OCI-LY7 (cell line): ENCODE results near the gene C12orf75. TPM values are rescaled to one million over a fixed set of nuclear protein-coding genes. Genes with fewer than 3 reads are reported as not detected.
A peak's percentile ranks its signal among the peaks of the same experiment; 100 is the strongest.

Experiments used
- BruUV-seq: library from RNA; stranded (reverse); fragments of 400-500 nt; replicated peaks from 2 replicates; lab custom pipeline; 2021; lab: Mats Ljungman, UMichigan
- CTCF ChIA-PET: fragments of 300-600 bp; sonication (Branson Sonifier 250); formaldehyde crosslinking; loops from one replicate; lab custom pipeline; 2022; ENCODE audit warnings: antibody characterized with exemption; ENCODE audit not compliant: unreplicated experiment; lab: Charles Lee
- POLR2A ChIA-PET: fragments of 300-600 bp; sonication (Branson Sonifier 250); formaldehyde crosslinking; loops from one replicate; lab custom pipeline; 2022; ENCODE audit warnings: antibody characterized with exemption; lab: Charles Lee
- DNase-seq: peaks from one replicate; pipeline ENCODE4 v3.0.0-alpha.2; 2015; ENCODE audit warnings: low spot score
- H2AFZ ChIP-seq: fragments of 200-600 bp; sonication (generic), shearing (Covaris generic); 2 replicates; pipeline ENCODE4 v1.6.1; 2014; ENCODE audit warnings: mild to moderate bottlenecking, antibody characterized with exemption, low read length, moderate library complexity
- H3K27ac ChIP-seq: fragments of 200-600 bp; sonication (generic); 2 replicates; pipeline ENCODE4 v1.5.1; 2014; ENCODE audit warnings: mixed run types, low read depth, mild to moderate bottlenecking, moderate library complexity, low read length, inconsistent platforms; ENCODE audit not compliant: poor library complexity, severe bottlenecking
- H3K36me3 ChIP-seq: fragments of 200-600 bp; sonication (generic); 2 replicates; pipeline ENCODE4 v1.6.1; 2014; ENCODE audit warnings: mild to moderate bottlenecking, antibody characterized with exemption, low read length, moderate library complexity, mixed read lengths; ENCODE audit not compliant: insufficient read depth
- H3K4me1 ChIP-seq: fragments of 200-600 bp; sonication (generic); 2 replicates; pipeline ENCODE4 v1.5.1; 2014; ENCODE audit warnings: mild to moderate bottlenecking, low read length; ENCODE audit not compliant: insufficient read depth, poor library complexity, severe bottlenecking
- H3K4me2 ChIP-seq: fragments of 200-600 bp; sonication (generic); 2 replicates; pipeline ENCODE4 v1.6.1; 2014; ENCODE audit warnings: mild to moderate bottlenecking, low read length
- H3K4me3 ChIP-seq: fragments of 200-600 bp; sonication (generic); 2 replicates; pipeline ENCODE4 v1.5.1; 2014; ENCODE audit warnings: mild to moderate bottlenecking, low read depth, low read length; ENCODE audit not compliant: poor library complexity, severe bottlenecking
- H3K79me2 ChIP-seq: fragments of 200-600 bp; sonication (generic); 2 replicates; pipeline ENCODE4 v1.6.1; 2016; ENCODE audit warnings: low read depth, mild to moderate bottlenecking, low read length, moderate library complexity, mixed read lengths; ENCODE audit not compliant: insufficient read depth
- H3K9me2 ChIP-seq: fragments of 200-600 bp; sonication (generic); 2 replicates; pipeline ENCODE4 v1.6.1; 2016; ENCODE audit warnings: mild to moderate bottlenecking, low read length, mixed read lengths; ENCODE audit not compliant: insufficient read depth
- H3K9me3 ChIP-seq: fragments of 200-600 bp; sonication (generic); 2 replicates; pipeline ENCODE4 v1.6.1; 2014; ENCODE audit warnings: mild to moderate bottlenecking, mixed run types, low read length, mixed read lengths
- H4K20me1 ChIP-seq: fragments of 200-600 bp; sonication (generic); 2 replicates; pipeline ENCODE4 v1.6.1; 2014; ENCODE audit warnings: mild to moderate bottlenecking, antibody characterized with exemption, low read length, moderate library complexity, mixed read lengths; ENCODE audit not compliant: insufficient read depth
- EZH2phosphoT487 ChIP-seq: fragments of 200-600 bp; sonication (generic); IDR thresholded peaks from 2 replicates; pipeline ENCODE4 v1.6.1; 2018; ENCODE audit warnings: low read depth, borderline replicate concordance, mild to moderate bottlenecking, mixed run types, antibody characterized with exemption, low read length, moderate library complexity, mixed read lengths
- intact Hi-C: fragments of 100-400 bp; cut with micrococcal nuclease; formaldehyde crosslinking; loops from one replicate; pipeline ENCODE4 v1.10.0; 2022; ENCODE audit not compliant: unreplicated experiment
- total RNA-seq, 2 experiments: library from RNA; depleted of rRNA in 1 of 2; stranded (reverse); fragments of >200 nt in 1 of 2; shearing (Covaris generic) in 1 of 2; gene quantifications; 2 replicates each; pipeline ENCODE4 v1.2.3, GENCODE V29; 2014 to 2022
- TF ChIP-seq, protein P1 (sequence below): fragments of 200-600 bp; sonication (generic); conservative IDR thresholded peaks from 2 replicates; pipeline ENCODE4 v1.5.1; 2014; ENCODE audit warnings: mild to moderate bottlenecking, antibody characterized with exemption, low read length, moderate library complexity, mixed read lengths

C12orf75 gene
- total RNA-seq, 2 experiments from 2014 or later: 147 to 505 TPM

DNA sequence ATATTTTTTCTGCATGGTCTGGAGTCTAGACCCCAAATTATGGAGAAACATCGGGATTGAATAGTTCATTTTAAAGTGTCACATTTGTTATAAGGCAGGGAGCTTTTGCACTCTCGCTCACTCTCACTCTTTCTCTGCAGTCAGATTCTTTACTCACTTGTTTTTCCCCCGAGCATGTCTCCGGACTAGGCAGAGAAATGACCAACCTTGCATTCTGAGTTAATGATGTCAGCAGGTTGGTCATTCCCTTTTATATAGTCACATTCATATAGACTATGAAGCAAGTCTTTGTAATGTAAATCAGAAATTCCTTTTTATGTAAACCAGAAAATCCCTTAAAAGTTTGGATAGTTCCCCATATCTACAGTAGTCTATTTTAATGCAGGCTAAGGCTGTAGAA, 4.1 kb downstream of the C12orf75 start:
- DNase-seq: no peak
- intact Hi-C loops: loop anchor here (5.0 to 10.0 kb wide), 3 partner anchors 97 to 860 kb away; partner anchors contain the start of genes APPL2 and WASHC4
- ChIA-PET CTCF (interaction anchor here (1.7 kb wide), 1 partner anchor 10 kb away, joined by 4 read pairs; no protein-coding TSS in a partner anchor), POLR2A (interaction anchor here (0.8 to 9.6 kb wide), 7 partner anchors 13 to 72 kb away, joined by 3 to 157 read pairs (median 39); no protein-coding TSS in a partner anchor)
- peaks cover 77% of the 10 kb centered on the region for H3K36me3 ChIP-seq
- H3K4me1 ChIP-seq: peaks cover 60% of the 10 kb centered on the region
- BruUV-seq: no TSS peak
- peak overlapping the region; percentile 92 for H3K4me3 ChIP-seq
- no peak overlapping the region for H2AFZ ChIP-seq
- H3K4me2 ChIP-seq: peak overlapping the region; percentile 87
- peaks cover 31% of the 10 kb centered on the region for H4K20me1 ChIP-seq
- peaks cover 22% of the 10 kb centered on the region for H3K9me3 ChIP-seq
- TF ChIP-seq, protein P1, sequence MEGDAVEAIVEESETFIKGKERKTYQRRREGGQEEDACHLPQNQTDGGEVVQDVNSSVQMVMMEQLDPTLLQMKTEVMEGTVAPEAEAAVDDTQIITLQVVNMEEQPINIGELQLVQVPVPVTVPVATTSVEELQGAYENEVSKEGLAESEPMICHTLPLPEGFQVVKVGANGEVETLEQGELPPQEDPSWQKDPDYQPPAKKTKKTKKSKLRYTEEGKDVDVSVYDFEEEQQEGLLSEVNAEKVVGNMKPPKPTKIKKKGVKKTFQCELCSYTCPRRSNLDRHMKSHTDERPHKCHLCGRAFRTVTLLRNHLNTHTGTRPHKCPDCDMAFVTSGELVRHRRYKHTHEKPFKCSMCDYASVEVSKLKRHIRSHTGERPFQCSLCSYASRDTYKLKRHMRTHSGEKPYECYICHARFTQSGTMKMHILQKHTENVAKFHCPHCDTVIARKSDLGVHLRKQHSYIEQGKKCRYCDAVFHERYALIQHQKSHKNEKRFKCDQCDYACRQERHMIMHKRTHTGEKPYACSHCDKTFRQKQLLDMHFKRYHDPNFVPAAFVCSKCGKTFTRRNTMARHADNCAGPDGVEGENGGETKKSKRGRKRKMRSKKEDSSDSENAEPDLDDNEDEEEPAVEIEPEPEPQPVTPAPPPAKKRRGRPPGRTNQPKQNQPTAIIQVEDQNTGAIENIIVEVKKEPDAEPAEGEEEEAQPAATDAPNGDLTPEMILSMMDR: no peak
- TF ChIP-seq EZH2phosphoT487: no peak
- H3K27ac ChIP-seq: peak overlapping the region; percentile 37
- H3K9me2 ChIP-seq: no peaks in the 10 kb centered on the region
- H3K79me2 ChIP-seq: peaks cover 87% of the 10 kb centered on the region

DNA sequence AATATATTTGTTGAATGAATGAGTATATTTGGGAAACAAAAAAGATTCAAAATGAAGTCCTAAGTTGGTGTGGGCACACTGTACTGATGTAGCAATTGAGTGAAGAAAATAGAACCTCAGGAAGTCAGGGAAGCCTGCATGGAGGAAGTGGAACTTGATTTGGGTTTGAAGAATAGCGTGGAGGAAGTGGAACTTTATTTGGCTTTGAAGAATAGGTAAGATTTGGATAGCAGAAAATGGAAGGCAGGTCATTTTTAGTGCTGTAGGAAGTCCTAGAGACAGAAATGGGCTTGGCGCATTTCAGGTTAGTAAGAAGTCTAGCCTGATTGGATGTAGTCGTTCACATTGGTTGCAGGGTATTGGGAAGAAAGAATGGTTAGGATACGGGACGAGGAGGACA, 5.4 kb downstream of the C12orf75 start:
- Histone ChIP-seq H3K4me2 (peak overlapping the region; percentile 87), H3K9me2 (no peaks in the 10 kb centered on the region), H3K36me3 (peaks cover 90% of the 10 kb centered on the region), H2AFZ (no peak overlapping the region), H4K20me1 (peaks cover 31% of the 10 kb centered on the region), H3K4me3 (peak overlapping the region; percentile 92), H3K27ac (peak overlapping the region; percentile 37), H3K79me2 (peaks cover 99% of the 10 kb centered on the region), H3K9me3 (peaks cover 30% of the 10 kb centered on the region), H3K4me1 (peaks cover 54% of the 10 kb centered on the region)
- no peak for TF ChIP-seq EZH2phosphoT487
- TF ChIP-seq, protein P1: no peak
- DNase-seq: no peak
- POLR2A ChIA-PET: interaction anchor here (0.6 to 9.6 kb wide), 5 partner anchors 11 to 723 kb away, joined by 3 to 157 read pairs (median 54); no protein-coding TSS in a partner anchor
- CTCF ChIA-PET: no interaction called here
- no TSS peak for BruUV-seq
- intact Hi-C loops: loop anchor here (10.0 kb wide), 1 partner anchor 861 kb away; no protein-coding TSS in a partner anchor

DNA sequence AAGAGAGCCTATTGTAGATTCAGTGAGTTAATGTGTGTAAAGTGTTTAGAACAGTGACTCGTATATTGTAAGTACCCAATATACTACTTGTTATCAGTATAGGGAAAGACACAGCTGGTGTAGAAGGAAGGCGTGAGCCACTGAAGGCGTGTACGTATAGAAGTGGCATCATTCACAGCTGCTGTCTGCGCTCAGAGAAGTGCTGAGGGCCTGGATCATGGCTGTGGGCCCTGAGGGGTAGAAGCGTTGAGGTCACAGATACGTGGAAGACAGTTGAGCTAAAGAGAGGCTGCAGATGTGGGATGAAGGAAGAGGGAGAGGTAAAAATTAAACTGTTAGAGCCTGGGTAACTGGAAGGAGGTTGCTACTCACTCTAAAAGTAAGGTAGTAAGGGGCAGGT, 5.9 kb downstream of the C12orf75 start:
- ChIA-PET POLR2A (interaction anchor here (0.5 to 9.6 kb wide), 4 partner anchors 11 to 722 kb away, joined by 3 to 157 read pairs (median 3); no protein-coding TSS in a partner anchor), CTCF (no interaction called here)
- Histone ChIP-seq H3K27ac (peak overlapping the region; percentile 37), H2AFZ (no peak overlapping the region), H3K4me2 (peak overlapping the region; percentile 87), H4K20me1 (peaks cover 31% of the 10 kb centered on the region), H3K36me3 (peaks cover 95% of the 10 kb centered on the region), H3K4me1 (peaks cover 58% of the 10 kb centered on the region), H3K9me3 (peaks cover 35% of the 10 kb centered on the region), H3K4me3 (no peak overlapping the region), H3K9me2 (no peaks in the 10 kb centered on the region), H3K79me2 (peaks cover 100% of the 10 kb centered on the region)
- intact Hi-C loops: loop anchor here (10.0 kb wide), 1 partner anchor 862 kb away; no protein-coding TSS in a partner anchor
- DNase-seq: no peak
- no peak for TF ChIP-seq EZH2phosphoT487
- TF ChIP-seq, protein P1: no peak
- no TSS peak for BruUV-seq
